SK-N-SH (cell line): ENCODE results near the gene DNAH1.

ENCODE experiments used
- CTCF ChIP-seq: fragments of 200-600 bp; sonication (generic); IDR thresholded peaks from 2 replicates; pipeline ENCODE4 v1.6.1; 2017; ENCODE audit warnings: antibody characterized with exemption, mild to moderate bottlenecking, moderate library complexity
- EP300 ChIP-seq, 2 experiments: IDR thresholded peaks; 2 replicates each; pipeline versions ENCODE4 v1.4.0 to v1.6.1; 2012; ENCODE audit warnings: borderline replicate concordance in 1 of 2, low read depth in 1 of 2, low read length in 1 of 2
- EZH2phosphoT487 ChIP-seq: fragments of 200-600 bp; sonication (generic); IDR thresholded peaks from 2 replicates; pipeline ENCODE4 v1.6.1; 2017; ENCODE audit warnings: low read depth, mixed run types, mild to moderate bottlenecking, antibody characterized with exemption, moderate library complexity, borderline replicate concordance
- JUND ChIP-seq: IDR thresholded peaks from 2 replicates; pipeline ENCODE4 v1.4.0; 2012
- MAX ChIP-seq: IDR thresholded peaks from 2 replicates; pipeline ENCODE4 v1.4.0; 2012; ENCODE audit warnings: low read depth
- NRF1 ChIP-seq: IDR thresholded peaks from 2 replicates; pipeline ENCODE4 v1.6.1; 2012; ENCODE audit warnings: low read depth, mild to moderate bottlenecking, low read length
- POLR2AphosphoS5 ChIP-seq: IDR thresholded peaks from 2 replicates; pipeline ENCODE4 v1.6.1; 2012; ENCODE audit warnings: low read depth, low read length
- REST ChIP-seq: IDR thresholded peaks from 2 replicates; pipeline ENCODE4 v1.6.1; 2012; ENCODE audit warnings: mild to moderate bottlenecking, low read depth, low read length, moderate library complexity
- SIN3A ChIP-seq: IDR thresholded peaks from 2 replicates; pipeline ENCODE4 v1.6.1; 2012; ENCODE audit warnings: low read depth, mild to moderate bottlenecking, low read length, moderate library complexity, borderline replicate concordance
- SMC3 ChIP-seq: IDR thresholded peaks from 2 replicates; pipeline ENCODE4 v1.6.1; 2012; ENCODE audit warnings: low read depth, low read length, improper control_type of control experiment
- TAF1 ChIP-seq: IDR thresholded peaks from 2 replicates; pipeline ENCODE4 v1.6.1; 2012; ENCODE audit warnings: low read depth, mild to moderate bottlenecking, low read length, moderate library complexity, borderline replicate concordance
- YY1 ChIP-seq: IDR thresholded peaks from 2 replicates; pipeline ENCODE4 v1.4.0; 2012; ENCODE audit warnings: low read depth, mild to moderate bottlenecking

GRCh38 chr3:52346623-52347530, 30.8 kb downstream of the DNAH1 start:
- TF ChIP-seq SIN3A (no peak), CTCF (no peak), YY1 (no peak), EZH2phosphoT487 (no peak), TAF1 (no peak), POLR2AphosphoS5 (no peak), EP300 (IDR thresholded peaks at IDR 0.05; ENCODE audit: borderline replicate concordance in 1 of 2, low read depth in 1 of 2, low read length in 1 of 2) (no peak), SMC3 (no peak), NRF1 (no peak), JUND (no peak), MAX (no peak), REST (no peak)
